Chondrocyte (in vitro differentiated cells): ENCODE data around the gene CAPN8. TPM values are rescaled to one million over a fixed set of nuclear protein-coding genes. Genes with fewer than 3 reads are reported as not detected.

ENCODE experiments used
- DNase-seq: peaks from one replicate; pipeline ENCODE4 v3.0.0; 2021; ENCODE audit warnings: mixed read lengths, low spot score
- H3K27ac Mint-ChIP-seq: one replicate; pipeline ENCODE4 v1.8.0; 2021; ENCODE audit warnings: mild to moderate bottlenecking, moderate library complexity, mixed read lengths; ENCODE audit not compliant: unreplicated experiment
- H3K27me3 Mint-ChIP-seq: 2 replicates; pipeline ENCODE4 v1.8.0; 2021; ENCODE audit warnings: low read depth, mixed read lengths
- H3K36me3 Mint-ChIP-seq: 2 replicates; pipeline ENCODE4 v1.8.0; 2021; ENCODE audit warnings: low read depth, mixed read lengths
- H3K4me1 Mint-ChIP-seq: 2 replicates; pipeline ENCODE4 v1.8.0; 2021; ENCODE audit warnings: low read depth, mild to moderate bottlenecking, mixed read lengths
- H3K4me3 Mint-ChIP-seq: one replicate; pipeline ENCODE4 v1.8.0; 2021; ENCODE audit warnings: mild to moderate bottlenecking, moderate library complexity, mixed read lengths; ENCODE audit not compliant: unreplicated experiment
- H3K9me3 Mint-ChIP-seq: 2 replicates; pipeline ENCODE4 v1.8.0; 2021; ENCODE audit warnings: low read depth, mixed read lengths
- CTCF ChIP-seq: fragments of 200-600 bp; sonication (generic); IDR thresholded peaks from 2 replicates; pipeline ENCODE4 v1.5.0; 2021; ENCODE audit warnings: antibody characterized with exemption, mild to moderate bottlenecking, moderate library complexity
- total RNA-seq: library from RNA; stranded (reverse); gene quantifications from 3 replicates; pipeline ENCODE4 v1.2.1, GENCODE V29; 2021

The CAPN8 gene
- total RNA-seq, 1 donor from 2014 or later, result not detected

DNA sequence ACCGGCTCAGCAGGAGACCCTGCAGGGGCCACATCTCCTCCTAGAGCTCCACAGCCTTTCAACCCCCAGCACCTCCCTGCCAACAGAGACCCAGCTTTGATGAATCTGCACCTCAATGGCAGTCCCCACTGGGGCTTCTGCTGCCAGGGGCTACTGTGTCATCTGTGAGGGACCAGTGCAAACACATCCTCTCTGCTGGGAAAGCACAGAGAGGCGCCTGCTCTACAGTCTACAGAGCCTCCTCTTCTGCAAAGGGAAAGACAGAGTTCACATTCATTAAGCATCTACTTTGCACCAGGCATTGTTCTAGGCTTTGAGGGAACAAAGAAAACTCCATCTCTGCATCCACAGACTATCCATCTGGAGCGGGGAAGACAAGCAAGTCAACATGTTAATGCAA lies 125.8 kb downstream of the CAPN8 start:
- DNase-seq, result no peak
- H3K4me1 Mint-ChIP-seq, result no peaks in the 10 kb centered on the region
- peaks cover 33% of the 10 kb centered on the region for H3K27me3 Mint-ChIP-seq
- no peaks in the 10 kb centered on the region for H3K9me3 Mint-ChIP-seq
- H3K27ac Mint-ChIP-seq, result no peak overlapping the region
- H3K36me3 Mint-ChIP-seq, result no peaks in the 10 kb centered on the region
- H3K4me3 Mint-ChIP-seq, result no peak overlapping the region
- no peak for TF ChIP-seq CTCF

GRCh38 chr1:223538981-223539380 lies 126.5 kb downstream of the CAPN8 start:
- Mint-ChIP-seq H3K27me3 (peaks cover 34% of the 10 kb centered on the region), H3K27ac (no peak overlapping the region)
- no peak for DNase-seq

DNA sequence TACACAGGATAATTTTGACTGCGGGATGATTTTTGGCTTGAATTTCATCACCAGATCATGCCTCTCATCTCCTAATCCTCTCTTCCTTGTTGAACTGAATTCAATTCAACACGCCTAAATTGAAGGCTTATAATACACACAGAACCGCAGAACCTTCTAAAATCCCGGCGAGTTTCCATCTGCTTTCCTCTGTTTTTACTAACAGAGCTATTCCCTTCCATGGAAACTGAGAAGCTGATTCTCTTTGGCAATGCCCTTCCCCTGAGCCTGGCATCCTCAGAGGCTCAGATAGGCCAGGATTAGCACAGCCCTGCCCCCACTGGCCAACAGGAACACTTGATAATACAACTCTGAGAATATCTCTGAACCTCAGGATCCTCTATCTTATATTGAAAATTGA lies 130.2 kb downstream of the CAPN8 start:
- Mint-ChIP-seq H3K9me3 (no peaks in the 10 kb centered on the region), H3K4me3 (no peak overlapping the region), H3K36me3 (no peaks in the 10 kb centered on the region), H3K27ac (no peak overlapping the region), H3K27me3 (peaks cover 34% of the 10 kb centered on the region), H3K4me1 (no peaks in the 10 kb centered on the region)
- TF ChIP-seq CTCF, result no peak
- no peak for DNase-seq

More at GRCh38 chr1:223538981-223539380, 126.5 kb downstream of the CAPN8 start:
- H3K4me1 Mint-ChIP-seq, result no peaks in the 10 kb centered on the region
- no peaks in the 10 kb centered on the region for H3K36me3 Mint-ChIP-seq
- no peaks in the 10 kb centered on the region for H3K9me3 Mint-ChIP-seq
- H3K4me3 Mint-ChIP-seq, result no peak overlapping the region
- TF ChIP-seq CTCF, result no peak

DNA sequence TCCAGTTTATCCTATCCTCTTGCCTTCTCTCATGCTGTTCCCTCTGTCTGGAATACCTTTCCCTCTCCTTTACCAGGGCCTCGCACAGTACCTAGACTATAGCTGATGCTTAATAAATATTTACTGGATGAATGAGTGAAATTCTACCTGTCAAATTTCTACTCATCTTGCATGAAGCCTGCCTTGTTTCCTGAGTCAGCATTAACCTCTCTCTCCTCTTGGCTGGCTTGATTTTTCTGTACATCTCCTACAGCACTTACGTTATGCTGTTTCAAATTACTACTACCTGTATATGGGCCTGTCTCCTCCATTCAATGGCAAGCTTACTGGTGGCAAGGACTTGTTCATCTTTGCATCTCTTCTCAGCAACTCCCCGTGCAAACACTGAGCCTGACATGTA lies 130.8 kb downstream of the CAPN8 start:
- Mint-ChIP-seq H3K27me3 (peaks cover 31% of the 10 kb centered on the region), H3K9me3 (no peaks in the 10 kb centered on the region), H3K27ac (no peak overlapping the region), H3K4me3 (no peak overlapping the region), H3K36me3 (no peaks in the 10 kb centered on the region), H3K4me1 (no peaks in the 10 kb centered on the region)
- no peak for DNase-seq
- no peak for TF ChIP-seq CTCF

- no peak for DNase-seq
- Mint-ChIP-seq H3K9me3 (no peaks in the 10 kb centered on the region), H3K4me1 (no peaks in the 10 kb centered on the region), H3K27ac (no peak overlapping the region), H3K36me3 (no peaks in the 10 kb centered on the region), H3K27me3 (peaks cover 41% of the 10 kb centered on the region), H3K4me3 (no peak overlapping the region)
- TF ChIP-seq CTCF, result no peak
These were observed 131.8 kb downstream of the CAPN8 start for GRCh38 chr1:223533708-223534107.
